ENCODE measurements around the gene ZBED3.

Gene ZBED3

DNA sequence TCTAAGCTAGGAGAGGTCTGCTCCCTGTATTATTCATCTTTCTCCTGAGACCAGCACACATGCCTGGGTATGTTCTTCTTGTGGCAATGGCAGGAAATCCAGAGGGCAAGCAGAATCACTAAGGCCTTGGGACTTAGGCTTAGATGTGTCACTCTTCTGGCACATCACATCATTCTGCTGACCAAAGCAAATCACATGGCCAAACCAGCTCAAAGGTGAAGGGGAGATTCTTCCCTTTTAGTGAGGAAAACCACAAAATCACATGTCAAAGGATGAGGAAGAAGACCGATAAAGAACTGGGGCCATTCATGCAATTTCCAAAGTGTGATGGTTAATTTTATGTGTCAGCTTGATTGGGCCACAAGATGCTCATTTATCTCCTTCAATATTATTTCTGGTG lies 62.6 kb downstream of the ZBED3 start:
- DNase-seq (ENCODE audit: low read depth, low spot score), result no peak
- no peak overlapping the region for H3K4me3 ChIP-seq (ENCODE audit: low read length)

- no peak for DNase-seq (ENCODE audit: low read depth, low spot score)
- H3K4me3 ChIP-seq (ENCODE audit: low read length), result no peak overlapping the region
These were observed 64.3 kb downstream of the ZBED3 start for GRCh38 chr5:77022511-77023417.

Measured in Jurkat, Clone E6-1 (cell line).